ENCODE measurements around the gene XAF1.

XAF1 gene

DNA sequence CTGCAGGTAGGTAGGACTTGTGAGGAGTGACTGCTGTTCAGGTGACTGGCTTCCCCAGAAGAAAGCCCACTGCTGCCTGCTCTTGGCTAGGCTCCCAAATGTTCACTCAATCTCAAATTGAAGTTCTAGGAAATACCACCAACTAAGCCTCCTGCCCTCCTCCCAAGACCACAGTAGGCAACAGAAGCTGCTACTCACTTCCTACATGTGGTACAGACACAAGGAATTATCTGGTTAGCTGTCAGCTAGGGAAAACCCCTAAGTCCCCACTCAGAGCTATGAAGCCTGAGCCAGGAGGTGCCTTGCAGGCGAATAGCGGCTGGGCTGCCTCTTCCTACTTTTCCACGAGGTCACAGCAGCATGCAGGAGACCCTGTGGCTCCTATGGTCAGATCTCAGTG, 25.0 kb downstream of the XAF1 start:
- no peak for DNase-seq (ENCODE audit: low spot score)
- in situ Hi-C loops (cut with MboI; ENCODE audit: low pct_unique_long_range_greater_than_20kb, low sequenced_read_pairs, unreplicated experiment), result no loop called here
- no peak for TF ChIP-seq CTCF (IDR thresholded peaks at IDR 0.05; ENCODE audit: extremely low read depth, insufficient read depth, missing control alignments)

- DNase-seq (ENCODE audit: low spot score), result no peak
- no peak for TF ChIP-seq CTCF (IDR thresholded peaks at IDR 0.05; ENCODE audit: extremely low read depth, insufficient read depth, missing control alignments)
- in situ Hi-C loops (cut with MboI; ENCODE audit: low pct_unique_long_range_greater_than_20kb, low sequenced_read_pairs, unreplicated experiment), result no loop called here
Measured at GRCh38 chr17:6782244-6782643, 26.4 kb downstream of the XAF1 start.

GRCh38 chr17:6786618-6787017, 30.8 kb downstream of the XAF1 start:
- TF ChIP-seq CTCF (IDR thresholded peaks at IDR 0.05; ENCODE audit: extremely low read depth, insufficient read depth, missing control alignments), result no peak
- DNase-seq (ENCODE audit: low spot score), result no peak
- in situ Hi-C loops (cut with MboI; ENCODE audit: low pct_unique_long_range_greater_than_20kb, low sequenced_read_pairs, unreplicated experiment), result no loop called here

DNA sequence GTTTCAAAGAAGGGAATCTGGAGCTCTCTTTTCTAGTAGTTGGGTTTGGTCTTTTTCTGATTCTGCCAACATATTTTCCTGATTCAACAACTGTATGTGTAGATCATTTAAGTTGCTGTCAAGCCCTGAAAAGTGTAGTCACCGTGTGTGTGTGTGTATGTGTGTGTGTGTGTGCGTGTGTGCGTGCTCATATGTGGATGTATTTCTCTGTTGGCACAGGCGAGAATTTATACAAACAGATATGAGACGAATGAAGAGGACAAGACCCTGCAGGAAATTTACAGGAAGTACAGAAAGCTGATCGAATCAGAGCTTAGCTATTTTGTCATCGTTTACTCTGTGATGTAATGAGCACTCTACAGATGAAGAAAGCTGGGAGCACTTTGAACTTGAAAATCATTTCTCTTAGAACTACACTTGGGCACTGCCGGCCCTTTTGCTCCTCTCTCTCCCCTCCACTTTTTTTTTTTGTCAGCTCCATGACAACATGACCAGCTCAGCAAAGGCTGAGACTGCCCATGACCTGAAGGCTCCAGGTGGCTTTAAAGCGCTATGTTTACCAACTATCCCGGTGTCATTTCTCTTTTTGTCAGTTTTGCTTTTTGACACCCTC, 31.3 kb downstream of the XAF1 start:
- no peak for TF ChIP-seq CTCF (IDR thresholded peaks at IDR 0.05; ENCODE audit: extremely low read depth, insufficient read depth, missing control alignments)

GRCh38 chr17:6789146-6789545, 33.3 kb downstream of the XAF1 start:
- DNase-seq (ENCODE audit: low spot score), result no peak
- in situ Hi-C loops (cut with MboI; ENCODE audit: low pct_unique_long_range_greater_than_20kb, low sequenced_read_pairs, unreplicated experiment), result no loop called here
- no peak for TF ChIP-seq CTCF (IDR thresholded peaks at IDR 0.05; ENCODE audit: extremely low read depth, insufficient read depth, missing control alignments)

More for the DNA sequence above, 31.3 kb downstream of the XAF1 start:
- in situ Hi-C loops (cut with MboI; ENCODE audit: low pct_unique_long_range_greater_than_20kb, low sequenced_read_pairs, unreplicated experiment), result no loop called here
- DNase-seq (ENCODE audit: low spot score), result no peak

GRCh38 chr17:6793748-6794493, 38.1 kb downstream of the XAF1 start:
- in situ Hi-C loops (cut with MboI; ENCODE audit: low pct_unique_long_range_greater_than_20kb, low sequenced_read_pairs, unreplicated experiment), result no loop called here
- no peak for DNase-seq (ENCODE audit: low spot score)
- TF ChIP-seq CTCF (IDR thresholded peaks at IDR 0.05; ENCODE audit: extremely low read depth, insufficient read depth, missing control alignments), result no peak

Data from GM13977 (cell line).